ENCODE measurements around the gene CUTC. TPM values are rescaled to one million over a fixed set of nuclear protein-coding genes. Genes with fewer than 3 reads are reported as not detected.
A peak's percentile ranks its signal among the peaks of the same experiment; 100 is the strongest.
"Not testable (repeated sequence)": the region's sequence is repeated elsewhere in the genome, so short reads cannot be mapped to it uniquely, and the experiment has no call there.

Gene CUTC
- total RNA-seq, 2 donors from 2014 or later: 17.1 to 17.6 TPM

DNA sequence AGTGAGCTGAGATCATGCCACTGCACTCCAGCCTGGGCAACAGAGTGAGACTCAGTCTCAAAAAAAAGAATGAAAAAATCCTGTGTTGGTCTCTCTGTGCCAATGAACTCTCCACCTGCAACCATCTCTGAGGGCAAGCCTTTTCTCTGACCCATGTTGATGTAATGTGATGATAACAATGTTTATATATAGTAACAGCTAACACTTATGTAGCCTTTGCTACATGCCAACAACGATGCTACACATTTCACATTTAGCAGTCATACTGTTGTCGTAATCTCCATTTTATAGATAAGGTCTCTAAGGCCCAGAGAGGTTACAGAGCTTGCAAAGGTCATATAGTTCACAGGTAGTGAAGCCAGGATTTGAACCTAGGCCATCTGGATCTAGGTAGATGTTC, 11.6 kb upstream of the CUTC start:
- H3K27me3 Mint-ChIP-seq: no peaks in the 10 kb centered on the region
- DNase-seq: no peak
- H3K36me3 Mint-ChIP-seq (ENCODE audit: low read depth): peaks cover 19% of the 10 kb centered on the region
- peaks cover 11% of the 10 kb centered on the region for H3K4me1 Mint-ChIP-seq
- no peaks in the 10 kb centered on the region for H3K9me3 ChIP-seq (ENCODE audit: control insufficient read depth, low read length, poor library complexity, severe bottlenecking)
- no peak overlapping the region for H3K27ac Mint-ChIP-seq
- ATAC-seq: no peak
- no peak overlapping the region for H3K4me3 Mint-ChIP-seq

DNA sequence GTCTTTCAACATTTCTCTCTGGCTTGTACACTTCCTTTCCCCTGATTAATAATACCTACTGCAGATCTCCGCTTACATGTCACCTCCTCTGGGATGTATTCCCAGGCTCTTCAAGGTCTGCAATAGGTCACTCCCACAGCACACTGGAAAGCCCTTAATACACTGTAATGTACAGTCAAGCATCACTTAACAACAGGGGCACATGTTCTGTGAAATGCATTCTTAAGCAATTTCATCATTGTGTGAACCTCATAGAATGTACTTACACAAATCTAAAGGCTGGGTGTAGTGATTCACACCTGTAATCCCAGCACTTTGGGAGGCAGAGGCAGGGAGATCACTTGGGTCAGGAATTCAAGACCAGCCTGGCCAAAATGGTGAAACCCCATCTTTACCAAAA, 2.0 kb upstream of the CUTC start:
- no peaks in the 10 kb centered on the region for H3K27me3 Mint-ChIP-seq
- DNase-seq (no peak), ATAC-seq (no peak)
- H3K9me3 ChIP-seq (ENCODE audit: control insufficient read depth, low read length, poor library complexity, severe bottlenecking): no peaks in the 10 kb centered on the region
- H3K4me3 Mint-ChIP-seq: peak overlapping the region; percentile 55
- no peak overlapping the region for H3K27ac Mint-ChIP-seq
- H3K4me1 Mint-ChIP-seq: peaks cover 22% of the 10 kb centered on the region
- peaks cover 8% of the 10 kb centered on the region for H3K36me3 Mint-ChIP-seq (ENCODE audit: low read depth)

DNA sequence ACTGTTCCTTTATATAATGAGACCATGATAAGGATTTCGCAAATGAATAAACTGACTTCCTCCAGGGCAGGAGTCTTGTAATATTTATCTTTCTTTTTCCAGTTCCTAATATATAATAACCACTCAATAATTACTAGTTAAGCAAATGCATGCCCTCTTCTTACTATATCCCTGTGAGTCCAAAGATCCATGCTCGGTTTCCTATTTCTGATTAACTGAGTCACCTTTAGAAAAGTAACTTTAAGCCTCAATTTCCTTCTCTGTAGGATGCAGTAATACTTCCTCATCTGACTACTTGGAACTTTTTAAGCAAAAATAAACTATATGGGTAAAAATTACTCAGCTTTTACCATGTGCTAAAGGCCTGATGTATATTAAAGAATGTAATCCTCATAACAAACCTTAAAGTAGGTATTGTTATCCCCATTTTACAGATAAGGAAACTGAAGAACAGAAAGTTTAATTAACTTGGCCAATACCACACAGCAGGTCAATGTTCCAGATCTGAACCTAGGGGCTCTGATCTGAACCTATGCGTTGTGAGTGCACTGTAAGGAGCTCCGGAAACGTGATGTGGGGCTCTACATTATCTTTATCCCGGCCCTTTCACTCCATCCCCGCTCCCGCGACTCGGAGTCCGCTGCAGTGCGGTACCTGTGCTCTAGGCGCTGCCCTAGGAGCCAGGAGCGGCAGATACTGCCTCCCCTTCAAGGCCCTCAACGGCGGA, 565 bp upstream of the CUTC start:
- no peaks in the 10 kb centered on the region for H3K27me3 Mint-ChIP-seq
- H3K4me1 Mint-ChIP-seq: peaks cover 25% of the 10 kb centered on the region
- H3K9me3 ChIP-seq (ENCODE audit: control insufficient read depth, low read length, poor library complexity, severe bottlenecking): no peaks in the 10 kb centered on the region
- no peak for DNase-seq
- H3K27ac Mint-ChIP-seq: peak overlapping the region; percentile 99
- H3K4me3 Mint-ChIP-seq: peak overlapping the region; percentile 100
- no peak for ATAC-seq
- H3K36me3 Mint-ChIP-seq (ENCODE audit: low read depth): peaks cover 2% of the 10 kb centered on the region

DNA sequence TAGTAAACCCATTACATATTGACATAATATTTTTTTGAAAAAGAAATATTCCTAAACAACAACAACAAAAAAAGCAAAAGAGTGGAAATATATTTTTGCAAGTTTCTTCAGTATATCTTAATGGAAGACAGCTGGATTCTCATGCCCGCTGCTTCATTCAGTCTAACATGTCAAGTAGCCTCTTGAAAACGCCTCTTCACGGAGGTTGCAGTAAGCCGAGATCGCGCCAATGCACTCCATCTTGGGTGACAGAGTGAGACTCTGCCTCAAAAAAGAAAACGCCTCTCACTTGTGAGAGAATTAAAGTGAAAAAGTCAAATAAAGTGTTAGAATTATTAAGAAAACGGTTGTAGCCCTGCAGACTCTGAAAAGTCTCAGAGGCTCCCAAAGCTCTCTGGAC, 1.3 kb downstream of the CUTC start:
- Mint-ChIP-seq H3K36me3 (ENCODE audit: low read depth) (peaks cover 8% of the 10 kb centered on the region), H3K27ac (no peak overlapping the region), H3K4me1 (peaks cover 29% of the 10 kb centered on the region), H3K4me3 (peak overlapping the region; percentile 87), H3K27me3 (no peaks in the 10 kb centered on the region)
- ATAC-seq (no peak), DNase-seq (no peak)
- no peaks in the 10 kb centered on the region for H3K9me3 ChIP-seq (ENCODE audit: control insufficient read depth, low read length, poor library complexity, severe bottlenecking)

DNA sequence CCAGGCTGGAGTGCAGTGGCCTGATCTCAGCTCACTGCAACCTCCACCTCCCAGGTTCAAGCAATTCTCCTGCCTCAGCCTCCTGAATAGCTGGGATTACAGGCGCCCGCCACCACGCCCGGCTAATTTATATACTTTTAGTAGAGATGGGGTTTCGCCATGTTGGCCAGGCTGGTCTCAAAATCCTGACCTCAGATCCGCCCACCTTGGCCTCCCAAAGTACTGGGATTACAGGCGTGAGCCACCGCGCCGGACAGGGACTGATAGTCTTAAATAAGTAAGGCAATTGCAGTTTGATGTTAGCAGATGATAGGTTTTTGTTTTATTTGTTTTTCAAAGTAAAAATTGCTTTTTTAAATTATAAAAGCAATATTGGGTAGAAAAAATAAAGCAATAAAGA, 2.1 kb downstream of the CUTC start:
- not testable (repeated sequence) for H3K9me3 ChIP-seq (ENCODE audit: control insufficient read depth, low read length, poor library complexity, severe bottlenecking); DNase-seq; ATAC-seq; H3K4me3 Mint-ChIP-seq; H3K36me3 Mint-ChIP-seq (ENCODE audit: low read depth); H3K27ac Mint-ChIP-seq; H3K27me3 Mint-ChIP-seq
- H3K4me1 Mint-ChIP-seq: peaks cover 25% of the 10 kb centered on the region

DNA sequence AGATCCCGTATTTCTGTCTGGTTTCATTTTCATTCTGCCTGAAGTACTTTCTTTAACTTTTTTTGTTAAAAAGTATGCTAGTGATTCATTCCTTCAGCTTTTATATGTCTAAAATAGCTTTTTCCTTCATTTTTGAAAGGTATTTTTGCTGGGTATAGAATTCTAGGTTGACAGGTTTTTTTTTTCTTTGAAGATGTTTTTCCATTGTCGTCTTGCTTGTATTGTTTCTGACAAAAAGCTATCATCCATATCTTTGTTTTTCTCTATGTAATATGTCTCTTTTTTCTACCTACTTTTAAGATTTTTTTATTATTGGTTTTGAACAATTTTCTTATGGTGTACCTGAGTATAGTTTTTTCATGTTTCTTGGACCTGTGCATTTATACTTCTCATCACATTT, 8.2 kb downstream of the CUTC start:
- no peak for ATAC-seq
- no peak overlapping the region for H3K4me3 Mint-ChIP-seq

DNA sequence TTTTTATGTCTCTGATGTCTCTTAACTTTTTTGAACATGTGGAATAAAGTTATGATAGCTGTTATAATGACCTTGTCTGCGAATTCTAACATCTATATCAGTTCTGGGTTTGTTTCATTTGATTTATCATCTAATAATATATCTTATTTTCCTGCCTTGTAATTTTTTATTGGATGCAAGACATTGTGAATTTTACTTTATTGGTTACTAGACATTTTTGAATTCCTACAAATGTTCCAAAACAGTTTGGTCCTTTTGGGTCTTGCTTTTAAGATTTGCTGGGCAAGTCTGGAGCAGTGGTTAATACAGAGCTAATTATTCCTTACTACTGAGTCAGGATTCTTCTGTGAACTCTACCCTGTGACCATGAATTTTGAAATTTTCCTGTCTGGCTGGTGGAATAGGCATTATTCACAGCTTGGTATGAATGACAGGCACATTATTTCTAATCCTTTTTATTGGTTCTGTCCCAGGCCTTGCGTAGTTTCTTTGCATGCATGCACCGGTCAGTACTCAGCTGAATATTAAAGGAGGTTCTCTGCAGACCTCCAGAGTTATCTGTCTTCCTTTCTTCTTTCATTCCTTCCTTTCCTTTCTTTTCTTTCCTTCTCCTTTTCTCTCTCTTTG, 9.0 kb downstream of the CUTC start:
- peaks cover 20% of the 10 kb centered on the region for H3K36me3 Mint-ChIP-seq (ENCODE audit: low read depth)
- peaks cover 5% of the 10 kb centered on the region for H3K9me3 ChIP-seq (ENCODE audit: control insufficient read depth, low read length, poor library complexity, severe bottlenecking)
- no peaks in the 10 kb centered on the region for H3K27me3 Mint-ChIP-seq
- peaks cover 18% of the 10 kb centered on the region for H3K4me1 Mint-ChIP-seq
- DNase-seq: no peak
- no peak overlapping the region for H3K4me3 Mint-ChIP-seq
- H3K27ac Mint-ChIP-seq: no peak overlapping the region
- no peak for ATAC-seq

More for the DNA sequence above, 8.2 kb downstream of the CUTC start:
- Mint-ChIP-seq H3K27ac (no peak overlapping the region), H3K27me3 (no peaks in the 10 kb centered on the region), H3K4me1 (peaks cover 19% of the 10 kb centered on the region), H3K36me3 (ENCODE audit: low read depth) (peaks cover 20% of the 10 kb centered on the region)
- DNase-seq: no peak
- peaks cover 5% of the 10 kb centered on the region for H3K9me3 ChIP-seq (ENCODE audit: control insufficient read depth, low read length, poor library complexity, severe bottlenecking)

DNA sequence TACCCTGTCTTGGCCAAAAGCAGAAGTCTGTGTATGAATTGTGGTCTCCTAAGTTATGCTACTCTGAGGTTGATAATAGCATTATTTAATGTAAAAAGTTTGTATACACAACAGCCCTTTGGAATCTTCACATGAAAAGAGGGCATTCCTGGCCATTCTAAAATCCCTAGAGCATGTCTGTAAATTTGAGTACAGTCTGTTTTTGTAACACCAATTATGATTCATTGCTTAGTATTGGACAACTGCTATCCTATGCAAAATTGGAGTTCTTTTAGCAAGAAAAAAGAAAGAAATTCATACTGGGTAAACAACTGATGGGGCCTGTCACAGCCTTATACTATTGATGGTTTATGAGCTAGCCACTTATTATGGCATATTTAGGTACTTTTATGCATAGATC, 10.2 kb downstream of the CUTC start:
- Mint-ChIP-seq H3K4me1 (peaks cover 13% of the 10 kb centered on the region), H3K27me3 (no peaks in the 10 kb centered on the region), H3K27ac (no peak overlapping the region), H3K36me3 (ENCODE audit: low read depth) (peaks cover 18% of the 10 kb centered on the region), H3K4me3 (no peak overlapping the region)
- H3K9me3 ChIP-seq (ENCODE audit: control insufficient read depth, low read length, poor library complexity, severe bottlenecking): peaks cover 5% of the 10 kb centered on the region
- ATAC-seq: no peak
- DNase-seq: no peak

DNA sequence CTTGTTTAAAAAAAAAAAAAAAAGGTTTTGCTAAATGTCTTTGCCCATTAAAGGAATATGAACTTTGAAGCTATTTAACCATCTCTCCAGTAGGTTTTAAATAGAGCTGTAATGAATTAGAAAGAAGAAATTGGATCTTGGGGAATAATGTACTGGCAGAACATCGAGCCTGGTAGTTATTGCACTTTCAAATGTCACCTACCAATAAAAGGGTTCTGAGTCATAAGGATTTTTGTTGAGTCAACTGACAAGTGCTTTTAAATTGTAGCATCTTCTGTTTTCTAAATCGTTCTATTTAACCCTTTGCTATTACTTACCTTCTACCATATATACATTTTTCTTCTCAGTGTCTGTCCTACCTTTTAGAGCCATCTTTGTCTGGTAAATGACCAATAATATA, 10.7 kb downstream of the CUTC start:
- Mint-ChIP-seq H3K36me3 (ENCODE audit: low read depth) (peaks cover 14% of the 10 kb centered on the region), H3K27me3 (no peaks in the 10 kb centered on the region), H3K4me1 (peaks cover 11% of the 10 kb centered on the region), H3K27ac (no peak overlapping the region), H3K4me3 (no peak overlapping the region)
- H3K9me3 ChIP-seq (ENCODE audit: control insufficient read depth, low read length, poor library complexity, severe bottlenecking): peaks cover 5% of the 10 kb centered on the region
- no peak for DNase-seq
- no peak for ATAC-seq

DNA sequence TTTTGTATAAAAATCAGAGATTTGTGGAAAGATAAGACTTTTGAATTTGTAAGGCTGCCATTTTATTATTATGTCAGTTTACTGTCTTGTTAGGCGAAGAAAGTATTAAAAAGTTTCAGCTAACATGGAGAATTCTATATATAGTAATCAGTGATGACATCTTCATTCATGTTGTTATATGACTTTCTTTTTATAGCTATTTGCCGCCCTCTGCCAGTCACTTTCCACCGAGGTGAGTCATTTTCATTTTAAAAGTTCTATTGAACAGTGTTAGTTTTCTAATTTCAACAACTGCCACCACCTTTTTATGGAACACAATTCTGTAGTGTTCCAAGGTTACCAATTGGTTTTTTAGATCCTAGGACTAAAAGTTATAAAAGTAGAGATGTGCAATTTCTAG, 11.8 kb downstream of the CUTC start:
- Mint-ChIP-seq H3K27me3 (no peaks in the 10 kb centered on the region), H3K4me1 (peaks cover 15% of the 10 kb centered on the region), H3K27ac (no peak overlapping the region), H3K36me3 (ENCODE audit: low read depth) (peaks cover 16% of the 10 kb centered on the region), H3K4me3 (no peak overlapping the region)
- DNase-seq (no peak), ATAC-seq (no peak)
- H3K9me3 ChIP-seq (ENCODE audit: control insufficient read depth, low read length, poor library complexity, severe bottlenecking): peaks cover 5% of the 10 kb centered on the region

DNA sequence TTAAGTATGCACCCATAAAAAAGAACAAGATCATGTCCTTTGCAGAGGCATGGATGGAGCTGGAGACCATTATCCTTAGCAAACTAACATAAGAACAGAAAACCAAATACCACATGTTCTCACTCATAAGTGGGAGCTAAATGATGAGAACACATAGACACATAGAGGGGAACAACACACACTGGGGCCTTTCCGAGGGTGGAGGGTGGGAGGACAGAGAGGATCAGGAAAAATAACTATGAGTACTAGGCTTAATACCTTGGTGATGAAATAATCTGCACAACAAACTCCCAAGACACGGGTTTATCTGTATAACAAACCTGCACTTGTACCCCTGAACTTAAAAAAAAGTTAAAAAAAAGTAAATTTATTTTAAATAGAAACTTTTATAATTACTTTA, 14.1 kb downstream of the CUTC start:
- H3K27ac Mint-ChIP-seq; ATAC-seq; DNase-seq; H3K9me3 ChIP-seq (ENCODE audit: control insufficient read depth, low read length, poor library complexity, severe bottlenecking); H3K27me3 Mint-ChIP-seq; H3K4me3 Mint-ChIP-seq: not testable (repeated sequence)
- Mint-ChIP-seq H3K36me3 (ENCODE audit: low read depth) (peaks cover 11% of the 10 kb centered on the region), H3K4me1 (peaks cover 16% of the 10 kb centered on the region)

DNA sequence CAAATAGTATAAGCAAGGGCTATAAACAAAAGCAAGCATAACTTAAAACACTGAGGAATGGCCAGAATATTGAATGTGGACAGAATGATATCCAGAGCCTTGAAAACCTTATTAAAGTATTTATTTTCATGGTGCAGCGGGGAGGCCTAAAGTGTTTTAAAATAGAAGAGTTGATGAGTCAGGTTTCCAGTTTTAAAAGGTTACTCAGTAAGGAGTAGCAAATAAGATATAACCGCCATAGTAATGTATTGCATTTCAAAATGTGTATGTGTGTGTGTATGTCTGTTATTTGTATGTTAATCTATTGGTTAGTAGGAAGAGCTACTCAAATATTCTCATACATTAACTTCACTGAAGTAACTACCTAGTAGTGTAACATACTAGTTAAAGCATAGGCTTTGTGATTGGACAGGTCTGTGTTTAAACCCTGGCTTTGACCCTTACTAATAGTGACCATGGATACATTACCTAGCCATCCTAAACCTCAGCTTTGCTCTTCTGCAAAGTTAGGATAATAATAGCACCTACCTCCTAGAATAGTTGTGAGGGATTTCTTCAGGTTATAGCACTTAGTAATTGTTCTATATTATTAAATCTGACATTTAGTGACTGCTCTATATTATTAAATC, 16.9 kb downstream of the CUTC start:
- Mint-ChIP-seq H3K27me3 (no peaks in the 10 kb centered on the region), H3K27ac (no peak overlapping the region), H3K4me3 (no peak overlapping the region), H3K36me3 (ENCODE audit: low read depth) (peaks cover 2% of the 10 kb centered on the region), H3K4me1 (peaks cover 7% of the 10 kb centered on the region)
- no peaks in the 10 kb centered on the region for H3K9me3 ChIP-seq (ENCODE audit: control insufficient read depth, low read length, poor library complexity, severe bottlenecking)
- ATAC-seq (no peak), DNase-seq (no peak)

DNA sequence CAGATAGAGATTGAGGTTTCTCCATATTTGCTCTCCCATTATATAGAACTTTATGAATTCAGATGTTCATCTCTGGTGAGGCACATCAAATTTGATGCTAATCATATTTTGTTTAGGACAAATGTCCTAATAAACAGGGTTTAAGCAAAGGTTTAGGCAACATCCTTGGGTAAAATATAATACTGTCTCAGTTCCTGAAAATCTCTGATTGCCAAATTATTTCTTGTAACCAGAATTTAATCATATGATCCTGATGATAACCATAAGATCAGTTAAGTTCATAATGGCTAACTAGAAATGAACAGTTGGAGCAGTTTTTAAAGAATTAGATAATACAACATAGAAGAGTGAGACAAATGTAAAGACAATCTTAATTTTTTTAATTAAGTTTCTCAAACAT, 18.6 kb downstream of the CUTC start:
- Mint-ChIP-seq H3K27me3 (no peaks in the 10 kb centered on the region), H3K36me3 (ENCODE audit: low read depth) (peaks cover 2% of the 10 kb centered on the region)
- no peak for ATAC-seq

More for the DNA sequence above, 18.6 kb downstream of the CUTC start:
- H3K4me3 Mint-ChIP-seq: no peak overlapping the region
- no peak overlapping the region for H3K27ac Mint-ChIP-seq
- no peaks in the 10 kb centered on the region for H3K9me3 ChIP-seq (ENCODE audit: control insufficient read depth, low read length, poor library complexity, severe bottlenecking)
- peaks cover 5% of the 10 kb centered on the region for H3K4me1 Mint-ChIP-seq
- no peak for DNase-seq

Measured in T-helper 17 cell (primary cell).